Uterus (tissue), 4 donors: ENCODE data around the gene KMT2A. TPM values are rescaled to one million over a fixed set of nuclear protein-coding genes. Genes with fewer than 3 reads are reported as not detected.
"Not testable (repeated sequence)": the region's sequence is repeated elsewhere in the genome, so short reads cannot be mapped to it uniquely, and the experiment has no call there.

Experiments used
- DNase-seq, 2 donors: peaks; one replicate each; pipeline ENCODE4 v3.0.0-alpha.2; 2019 to 2020
- H3K27ac ChIP-seq, 2 donors: fragments of 200-600 bp; sonication (generic); 1 replicate in 1 of 2; 2 replicates in 1 of 2; pipeline ENCODE4 v1.5.1; 2016 to 2018
- H3K27me3 ChIP-seq, 2 donors: fragments of 200-600 bp; sonication (generic); one replicate each; pipeline ENCODE4 v1.5.1; 2018 to 2019; ENCODE audit warnings: control low read depth in 1 of 2
- H3K36me3 ChIP-seq, 2 donors: fragments of 200-600 bp; sonication (generic); one replicate each; pipeline ENCODE4 v1.5.1; 2019; ENCODE audit warnings: control low read depth in 1 of 2
- H3K4me1 ChIP-seq, 2 donors: fragments of 200-600 bp; sonication (generic); one replicate each; pipeline ENCODE4 v1.5.1; 2018 to 2019; ENCODE audit warnings: control low read depth in 1 of 2
- H3K4me3 ChIP-seq, 2 donors: fragments of 200-600 bp; sonication (generic); 1 replicate in 1 of 2; 2 replicates in 1 of 2; pipeline ENCODE4 v1.5.1; 2018 to 2019; ENCODE audit warnings: mild to moderate bottlenecking in 1 of 2
- H3K9me3 ChIP-seq, 2 donors: fragments of 200-600 bp; sonication (generic); one replicate each; pipeline ENCODE4 v1.5.1; 2019; ENCODE audit warnings: control low read depth in 1 of 2
- CTCF ChIP-seq, 4 experiments: fragments of 200-600 bp in 2 of 4; fragments of 450-650 bp in 2 of 4; sonication (generic) in 2 of 4; IDR thresholded peaks; one replicate each; pipeline ENCODE4 v1.5.1; 2016 to 2019; ENCODE audit warnings: antibody characterized with exemption in 4 of 4, mild to moderate bottlenecking in 2 of 4, moderate library complexity in 1 of 4
- POLR2A ChIP-seq, 2 donors: fragments of 450-650 bp; IDR thresholded peaks; one replicate each; pipeline ENCODE4 v1.6.1; 2016; ENCODE audit warnings: antibody characterized with exemption in 2 of 2, mild to moderate bottlenecking in 1 of 2, moderate library complexity in 1 of 2
- intact Hi-C: fragments of 100-400 bp; cut with DNase I; formaldehyde crosslinking; loops from one replicate; pipeline ENCODE4 v1.15.1; 2023; ENCODE audit warnings: low total_unique reads
- total RNA-seq, 4 donors: library from RNA; depleted of rRNA in 3 of 4; stranded (reverse); fragments of >200 nt in 3 of 4; gene quantifications; one replicate each; pipeline versions ENCODE4 v1.1.0 to v1.2.4, GENCODE V29; 2014 to 2023
- donor health status: DM: yes; HTN: yes; CAD: no.

The KMT2A gene
- total RNA-seq, 4 donors from 2014 or later, result 41.0 to 142 (median 73.9) TPM

DNA sequence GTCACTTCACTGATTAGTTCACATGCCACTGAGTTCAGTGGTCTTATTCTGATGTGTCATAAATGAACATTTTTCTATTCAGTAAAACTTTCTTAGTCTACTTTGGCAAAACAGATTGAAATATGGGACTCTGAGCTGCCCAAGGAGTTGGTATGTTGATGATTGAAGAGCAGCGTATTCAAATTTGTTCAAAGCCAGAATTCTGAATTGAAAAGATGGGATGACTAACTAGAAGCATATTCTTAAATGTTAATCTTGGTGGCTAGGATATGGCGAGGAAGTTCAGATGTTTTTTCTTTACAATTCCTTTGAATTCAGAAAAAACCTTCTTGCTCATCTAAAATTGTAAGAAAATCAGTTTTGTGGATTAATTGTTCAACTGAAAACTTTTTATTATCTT, 34.7 kb downstream of the KMT2A start:
- intact Hi-C loops, result no loop called here

DNA sequence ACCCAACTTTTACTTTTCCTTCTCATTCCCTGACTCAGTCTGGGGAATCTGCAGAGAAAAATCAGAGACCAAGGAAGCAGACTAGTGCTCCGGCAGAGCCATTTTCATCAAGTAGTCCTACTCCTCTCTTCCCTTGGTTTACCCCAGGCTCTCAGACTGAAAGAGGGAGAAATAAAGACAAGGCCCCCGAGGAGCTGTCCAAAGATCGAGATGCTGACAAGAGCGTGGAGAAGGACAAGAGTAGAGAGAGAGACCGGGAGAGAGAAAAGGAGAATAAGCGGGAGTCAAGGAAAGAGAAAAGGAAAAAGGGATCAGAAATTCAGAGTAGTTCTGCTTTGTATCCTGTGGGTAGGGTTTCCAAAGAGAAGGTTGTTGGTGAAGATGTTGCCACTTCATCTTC, 37.2 kb downstream of the KMT2A start:
- no peaks in the 10 kb centered on the region for H3K36me3 ChIP-seq
- no peak for DNase-seq
- no peak overlapping the region for H3K4me3 ChIP-seq
- intact Hi-C loops, result no loop called here
- no peaks in the 10 kb centered on the region for H3K27me3 ChIP-seq
- no peak overlapping the region for H3K27ac ChIP-seq
- no peaks in the 10 kb centered on the region for H3K4me1 ChIP-seq
- no peak for TF ChIP-seq POLR2A (IDR thresholded peaks at IDR 0.05)
- TF ChIP-seq CTCF (IDR thresholded peaks at IDR 0.05), result no peak
- H3K9me3 ChIP-seq, result no peaks in the 10 kb centered on the region

More for the DNA sequence above, 34.7 kb downstream of the KMT2A start:
- Histone ChIP-seq H3K4me3 (no peak overlapping the region), H3K27ac (no peak overlapping the region), H3K9me3 (no peaks in the 10 kb centered on the region), H3K4me1 (no peaks in the 10 kb centered on the region), H3K27me3 (no peaks in the 10 kb centered on the region), H3K36me3 (no peaks in the 10 kb centered on the region)
- TF ChIP-seq CTCF (IDR thresholded peaks at IDR 0.05) (no peak), POLR2A (IDR thresholded peaks at IDR 0.05) (no peak)
- DNase-seq, result no peak

- Histone ChIP-seq H3K4me3 (no peak overlapping the region), H3K36me3 (no peaks in the 10 kb centered on the region), H3K4me1 (no peaks in the 10 kb centered on the region), H3K27ac (no peak overlapping the region), H3K9me3 (no peaks in the 10 kb centered on the region), H3K27me3 (no peaks in the 10 kb centered on the region)
- no peak for DNase-seq
- intact Hi-C loops, result no loop called here
- TF ChIP-seq POLR2A (IDR thresholded peaks at IDR 0.05), result no peak
- TF ChIP-seq CTCF (IDR thresholded peaks at IDR 0.05), result no peak
Observed at GRCh38 chr11:118476676-118477075, 40.4 kb downstream of the KMT2A start.

DNA sequence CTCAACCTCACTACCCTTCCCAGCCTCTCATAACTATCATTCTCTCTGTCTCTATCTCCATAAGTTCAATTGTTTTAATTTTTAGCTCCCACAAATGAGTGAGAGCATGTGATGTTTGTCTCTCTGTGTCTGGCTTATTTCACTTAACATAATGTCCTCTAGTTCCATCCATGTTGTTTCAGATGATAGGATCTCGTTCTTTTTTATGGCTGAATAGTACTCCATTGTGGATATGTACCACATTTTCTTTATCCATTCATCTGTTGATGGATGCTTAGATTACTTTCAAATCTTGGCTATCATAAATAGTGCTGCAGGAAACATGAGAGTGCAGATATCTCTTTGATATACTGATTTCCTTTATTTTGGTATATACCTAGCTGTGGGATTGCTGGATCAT, 44.9 kb downstream of the KMT2A start:
- not testable (repeated sequence) for H3K4me1 ChIP-seq, H3K9me3 ChIP-seq, H3K36me3 ChIP-seq

GRCh38 chr11:118484405-118484804, 48.1 kb downstream of the KMT2A start:
- no peaks in the 10 kb centered on the region for H3K4me1 ChIP-seq
- no peak for TF ChIP-seq CTCF (IDR thresholded peaks at IDR 0.05)
- TF ChIP-seq POLR2A (IDR thresholded peaks at IDR 0.05), result no peak
- intact Hi-C loops, result loop anchor here (10.0 kb wide), 1 partner anchor 340 kb away; no protein-coding TSS in a partner anchor

More for the DNA sequence above, 44.9 kb downstream of the KMT2A start:
- DNase-seq, H3K27ac ChIP-seq, H3K27me3 ChIP-seq, H3K4me3 ChIP-seq: not testable (repeated sequence)
- intact Hi-C loops, result loop anchor here (10.0 kb wide), 1 partner anchor 336 kb away; no protein-coding TSS in a partner anchor

GRCh38 chr11:118485273-118485672, 49.0 kb downstream of the KMT2A start:
- Histone ChIP-seq H3K4me1 (no peaks in the 10 kb centered on the region), H3K9me3 (no peaks in the 10 kb centered on the region), H3K27ac (no peak overlapping the region), H3K4me3 (no peak overlapping the region), H3K36me3 (no peaks in the 10 kb centered on the region), H3K27me3 (no peaks in the 10 kb centered on the region)
- TF ChIP-seq CTCF (IDR thresholded peaks at IDR 0.05) (no peak), POLR2A (IDR thresholded peaks at IDR 0.05) (no peak)
- intact Hi-C loops, result loop anchor here (10.0 kb wide), 1 partner anchor 340 kb away; no protein-coding TSS in a partner anchor
- DNase-seq, result no peak

More at GRCh38 chr11:118484405-118484804, 48.1 kb downstream of the KMT2A start:
- DNase-seq, result no peak
- H3K27ac ChIP-seq, result no peak overlapping the region
- no peaks in the 10 kb centered on the region for H3K27me3 ChIP-seq
- no peaks in the 10 kb centered on the region for H3K9me3 ChIP-seq
- no peaks in the 10 kb centered on the region for H3K36me3 ChIP-seq
- no peak overlapping the region for H3K4me3 ChIP-seq
